NCI-H2196 treated with DMSO at 0.1 percent for 48 hours (cell line): ENCODE data around the gene PAGR1.
"Not testable (repeated sequence)": the region's sequence is repeated elsewhere in the genome, so short reads cannot be mapped to it uniquely, and the experiment has no call there.

Experiments
- DNase-seq: peaks from one replicate; lab custom pipeline; 2025; ENCODE audit not compliant: unreplicated experiment; lab: John Stamatoyannopoulos, UW

PAGR1 gene

DNA sequence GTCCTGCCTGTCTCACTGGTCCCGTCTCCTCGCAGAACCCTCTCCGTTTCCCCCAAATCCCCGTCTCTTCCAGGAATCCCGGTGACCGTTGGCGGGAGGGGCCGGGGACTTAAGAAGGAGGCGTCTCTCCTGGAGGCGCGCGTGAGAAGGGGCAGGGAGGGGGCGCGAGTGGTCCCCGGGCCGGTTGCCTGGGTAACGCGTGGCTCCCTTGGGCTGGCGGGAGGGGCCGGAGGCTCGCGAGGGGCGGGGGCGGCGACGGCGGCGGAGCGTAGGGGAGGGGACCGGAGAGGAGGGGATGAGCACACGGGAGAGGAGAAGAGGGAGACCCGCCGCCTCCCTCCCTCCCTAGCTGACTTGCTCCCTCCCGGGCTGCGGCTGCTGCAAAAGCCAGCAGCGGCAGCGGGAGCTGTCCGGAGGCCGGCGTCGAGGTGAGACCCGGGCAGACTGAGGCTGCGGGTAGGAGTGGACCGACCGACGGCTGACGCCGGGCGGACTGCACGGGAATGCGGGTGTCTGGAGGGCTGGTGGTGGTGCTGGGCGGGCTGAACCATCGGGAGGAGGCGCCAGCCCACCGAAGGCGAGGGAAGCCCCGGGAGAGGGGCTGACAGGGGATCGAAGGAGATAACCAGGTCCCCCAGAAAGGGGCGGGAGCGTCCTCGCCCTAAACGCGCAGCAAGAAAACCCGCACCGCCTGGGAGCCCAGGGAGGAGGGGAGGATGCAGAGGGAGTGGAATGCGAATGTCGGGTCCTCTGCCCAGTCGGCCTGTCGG is 3.9 kb upstream of the PAGR1 start, which contains the start of gene PRRT2:
PRRT2 (plus strand) TSS at position 298 of the 770 bp plus-strand sequence. CDS start 862 bp downstream, outside the sequence.
- no peak for DNase-seq

DNA sequence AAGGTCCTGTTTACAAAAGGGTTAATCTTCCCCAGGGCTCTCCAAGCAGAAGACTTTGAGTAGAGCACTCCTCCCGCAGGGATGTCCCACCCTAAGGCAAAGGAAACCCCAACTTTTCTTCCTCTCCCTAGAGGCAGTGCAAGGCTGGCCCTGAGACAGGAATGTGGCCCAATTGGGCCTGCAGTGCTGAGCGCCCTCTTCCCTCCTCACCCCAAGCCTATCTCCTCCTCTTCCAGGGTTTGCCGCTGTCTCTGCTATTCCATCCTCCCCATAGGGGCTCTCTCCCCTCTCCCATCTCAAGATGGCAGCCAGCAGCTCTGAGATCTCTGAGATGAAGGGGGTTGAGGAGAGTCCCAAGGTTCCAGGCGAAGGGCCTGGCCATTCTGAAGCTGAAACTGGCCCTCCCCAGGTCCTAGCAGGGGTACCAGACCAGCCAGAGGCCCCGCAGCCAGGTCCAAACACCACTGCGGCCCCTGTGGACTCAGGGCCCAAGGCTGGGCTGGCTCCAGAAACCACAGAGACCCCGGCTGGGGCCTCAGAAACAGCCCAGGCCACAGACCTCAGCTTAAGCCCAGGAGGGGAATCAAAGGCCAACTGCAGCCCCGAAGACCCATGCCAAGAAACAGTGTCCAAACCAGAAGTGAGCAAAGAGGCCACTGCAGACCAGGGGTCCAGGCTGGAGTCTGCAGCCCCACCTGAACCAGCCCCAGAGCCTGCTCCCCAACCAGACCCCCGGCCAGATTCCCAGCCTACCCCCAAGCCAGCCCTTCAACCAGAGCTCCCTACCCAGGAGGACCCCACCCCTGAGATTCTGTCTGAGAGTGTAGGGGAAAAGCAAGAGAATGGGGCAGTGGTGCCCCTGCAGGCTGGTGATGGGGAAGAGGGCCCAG is 3.0 kb upstream of the PAGR1 start:
- DNase-seq = no peak

DNA sequence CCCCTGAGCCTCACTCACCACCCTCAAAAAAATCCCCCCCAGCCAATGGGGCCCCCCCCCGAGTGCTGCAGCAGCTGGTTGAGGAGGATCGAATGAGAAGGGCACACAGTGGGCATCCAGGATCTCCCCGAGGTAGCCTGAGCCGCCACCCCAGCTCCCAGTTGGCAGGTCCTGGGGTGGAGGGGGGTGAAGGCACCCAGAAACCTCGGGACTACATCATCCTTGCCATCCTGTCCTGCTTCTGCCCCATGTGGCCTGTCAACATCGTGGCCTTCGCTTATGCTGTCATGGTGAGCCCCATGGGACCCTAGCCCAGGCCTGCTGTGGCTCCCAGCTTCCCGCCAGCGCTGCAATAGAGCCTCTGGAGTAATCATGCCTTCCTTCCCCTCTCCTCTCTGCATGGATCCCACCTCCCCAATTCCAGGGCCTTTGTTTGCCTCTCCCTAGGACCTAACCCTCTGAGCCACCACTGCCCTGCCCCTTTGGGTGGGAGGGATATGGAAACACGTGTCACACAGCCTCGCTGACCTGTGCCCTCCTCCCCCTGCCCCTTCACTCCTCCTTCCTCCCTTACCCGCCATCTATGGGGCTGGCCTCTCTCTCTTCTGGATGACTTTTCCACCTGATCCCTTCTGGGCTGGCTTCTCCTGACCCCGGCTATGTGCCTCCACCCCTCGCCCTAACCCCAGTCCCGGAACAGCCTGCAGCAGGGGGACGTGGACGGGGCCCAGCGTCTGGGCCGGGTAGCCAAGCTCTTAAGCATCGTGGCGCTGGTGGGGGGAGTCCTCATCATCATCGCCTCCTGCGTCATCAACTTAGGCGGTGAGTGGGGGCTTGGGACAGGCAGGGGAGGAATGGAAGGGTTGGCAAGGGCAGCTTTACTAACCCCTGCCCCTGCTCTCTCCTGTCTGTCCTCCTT is 2.0 kb upstream of the PAGR1 start:
- DNase-seq = no peak

DNA sequence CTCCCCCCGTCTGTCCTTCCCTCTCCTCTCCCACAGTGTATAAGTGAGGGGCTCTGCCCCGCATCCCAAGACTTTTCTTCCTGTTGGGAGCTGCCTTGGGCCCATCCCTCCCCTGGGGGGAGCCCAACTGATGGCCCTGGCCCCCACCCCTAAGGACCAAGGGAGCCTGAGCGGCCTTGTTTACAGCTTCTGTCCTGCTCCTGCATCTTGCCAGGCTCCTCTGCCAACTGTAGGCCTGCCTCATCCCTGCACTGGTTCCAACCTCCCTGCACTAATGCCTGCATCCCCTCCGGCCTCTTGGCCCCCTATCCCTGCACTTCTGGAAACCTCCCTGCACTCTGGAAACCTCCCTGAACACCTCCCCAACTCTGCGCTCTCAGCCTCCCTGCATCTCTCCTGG is 1.4 kb upstream of the PAGR1 start:
- DNase-seq = no peak

DNA sequence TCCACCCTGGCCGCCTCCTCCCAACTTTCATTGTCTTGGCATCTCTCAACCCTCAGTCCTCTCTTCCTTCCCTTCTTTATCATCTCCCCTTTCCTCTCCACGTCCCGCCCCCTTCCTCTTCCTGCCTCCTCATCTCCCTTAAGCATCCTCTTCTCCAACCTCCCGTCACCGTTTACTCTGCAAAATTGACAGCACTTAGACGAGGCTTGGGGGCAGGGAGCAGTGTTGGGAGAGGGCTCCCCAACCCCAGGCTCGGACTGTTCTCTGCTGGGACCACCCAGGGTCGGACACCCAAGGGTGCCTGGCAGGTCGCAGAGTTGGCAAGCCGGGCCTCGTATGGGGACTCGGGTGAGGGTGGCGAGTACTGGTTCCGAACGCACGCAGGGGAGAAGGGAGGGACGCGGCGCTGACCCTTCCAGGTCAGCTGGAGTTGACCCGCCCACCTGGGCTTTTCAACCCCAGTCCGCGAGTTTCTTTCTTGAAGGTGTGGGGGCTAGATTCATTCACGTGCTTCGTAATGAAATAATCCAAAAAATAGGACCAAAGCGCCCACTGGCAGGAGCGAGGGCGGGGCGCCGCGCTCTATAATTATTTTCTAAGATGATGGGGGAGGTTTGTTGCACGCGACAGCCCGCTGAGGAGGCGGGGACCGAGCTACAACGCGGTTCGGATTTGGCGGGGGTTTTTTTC is 775 bp upstream of the PAGR1 start:
- no peak for DNase-seq

DNA sequence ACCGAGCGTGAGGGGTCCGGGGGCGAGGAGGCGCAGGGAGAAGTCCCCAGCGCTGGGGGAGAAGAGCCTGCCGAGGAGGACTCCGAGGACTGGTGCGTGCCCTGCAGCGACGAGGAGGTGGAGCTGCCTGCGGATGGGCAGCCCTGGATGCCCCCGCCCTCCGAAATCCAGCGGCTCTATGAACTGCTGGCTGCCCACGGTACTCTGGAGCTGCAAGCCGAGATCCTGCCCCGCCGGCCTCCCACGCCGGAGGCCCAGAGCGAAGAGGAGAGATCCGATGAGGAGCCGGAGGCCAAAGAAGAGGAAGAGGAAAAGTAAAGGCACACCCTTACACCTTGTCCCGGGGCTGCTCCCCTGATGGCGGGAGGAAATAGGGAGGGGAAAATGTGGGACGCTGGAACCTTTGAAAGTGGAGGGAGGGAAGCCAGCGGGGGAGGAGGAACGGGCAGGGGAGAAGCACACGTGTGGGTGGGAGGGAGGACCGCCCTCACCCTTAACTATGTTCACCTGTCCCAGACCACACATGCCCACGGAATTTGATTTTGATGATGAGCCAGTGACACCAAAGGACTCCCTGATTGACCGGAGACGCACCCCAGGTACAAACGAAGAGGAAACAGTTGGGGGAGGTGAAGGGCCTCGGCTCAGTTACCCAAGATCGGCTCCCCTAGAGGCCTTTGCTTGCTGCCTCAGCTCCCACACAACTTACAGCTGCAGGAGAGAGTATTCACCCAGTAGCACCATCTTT is 916 bp downstream of the PAGR1 start:
- peak; percentile 42 for DNase-seq

DNA sequence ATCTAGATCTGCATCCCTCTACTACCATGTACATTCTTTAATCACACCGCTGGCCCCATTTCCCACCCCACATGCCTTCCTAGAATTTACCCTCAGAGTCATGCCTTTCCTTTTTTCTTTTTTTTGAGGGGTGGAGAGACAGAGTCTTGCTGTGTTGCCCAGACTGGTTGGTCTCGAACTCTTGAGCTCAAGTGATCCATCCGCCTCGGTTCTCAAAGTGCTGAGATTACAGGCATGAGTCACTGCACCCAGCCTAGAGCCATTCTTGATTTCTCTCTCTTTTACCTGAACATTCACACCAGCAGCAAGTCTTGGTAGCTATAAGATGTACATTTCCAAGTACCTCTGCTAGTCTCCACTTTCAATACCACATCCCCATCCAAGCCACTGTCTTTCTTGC is 2.1 kb downstream of the PAGR1 start:
- DNase-seq = no peak

DNA sequence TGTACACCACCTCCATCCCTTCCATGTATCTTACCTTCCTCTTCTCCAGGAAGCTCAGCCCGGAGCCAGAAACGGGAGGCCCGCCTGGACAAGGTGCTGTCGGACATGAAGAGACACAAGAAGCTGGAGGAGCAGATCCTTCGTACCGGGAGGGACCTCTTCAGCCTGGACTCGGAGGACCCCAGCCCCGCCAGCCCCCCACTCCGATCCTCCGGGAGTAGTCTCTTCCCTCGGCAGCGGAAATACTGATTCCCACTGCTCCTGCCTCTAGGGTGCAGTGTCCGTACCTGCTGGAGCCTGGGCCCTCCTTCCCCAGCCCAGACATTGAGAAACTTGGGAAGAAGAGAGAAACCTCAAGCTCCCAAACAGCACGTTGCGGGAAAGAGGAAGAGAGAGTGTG is 3.6 kb downstream of the PAGR1 start:
- no peak for DNase-seq

DNA sequence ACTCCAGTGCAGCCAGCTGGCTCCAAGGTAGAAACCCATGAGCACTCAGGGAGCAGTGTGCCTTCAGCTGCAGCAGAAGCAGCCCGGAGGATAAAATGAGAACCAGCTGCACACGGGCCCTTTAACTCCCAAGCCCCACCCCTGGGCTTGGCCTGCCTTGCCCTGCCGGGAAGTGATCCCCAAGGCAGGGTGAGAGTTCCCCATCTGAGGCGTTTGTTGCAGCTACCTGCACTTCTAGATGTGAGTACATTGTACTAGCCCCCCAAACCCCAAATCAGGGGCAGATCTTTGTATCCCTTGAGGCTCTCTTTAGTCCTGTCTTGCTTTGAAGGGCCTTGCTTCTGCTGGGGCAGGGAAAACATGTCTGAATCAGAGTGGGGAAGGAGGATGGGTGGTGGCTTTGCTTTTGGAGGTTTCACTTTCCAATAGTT is 4.3 kb downstream of the PAGR1 start, which contains the start of gene MVP:
MVP (plus strand) TSS at position 192 of the 431 bp plus-strand sequence. CDS start 10,088 bp downstream, outside the sequence.
- peak; percentile 42 for DNase-seq

DNA sequence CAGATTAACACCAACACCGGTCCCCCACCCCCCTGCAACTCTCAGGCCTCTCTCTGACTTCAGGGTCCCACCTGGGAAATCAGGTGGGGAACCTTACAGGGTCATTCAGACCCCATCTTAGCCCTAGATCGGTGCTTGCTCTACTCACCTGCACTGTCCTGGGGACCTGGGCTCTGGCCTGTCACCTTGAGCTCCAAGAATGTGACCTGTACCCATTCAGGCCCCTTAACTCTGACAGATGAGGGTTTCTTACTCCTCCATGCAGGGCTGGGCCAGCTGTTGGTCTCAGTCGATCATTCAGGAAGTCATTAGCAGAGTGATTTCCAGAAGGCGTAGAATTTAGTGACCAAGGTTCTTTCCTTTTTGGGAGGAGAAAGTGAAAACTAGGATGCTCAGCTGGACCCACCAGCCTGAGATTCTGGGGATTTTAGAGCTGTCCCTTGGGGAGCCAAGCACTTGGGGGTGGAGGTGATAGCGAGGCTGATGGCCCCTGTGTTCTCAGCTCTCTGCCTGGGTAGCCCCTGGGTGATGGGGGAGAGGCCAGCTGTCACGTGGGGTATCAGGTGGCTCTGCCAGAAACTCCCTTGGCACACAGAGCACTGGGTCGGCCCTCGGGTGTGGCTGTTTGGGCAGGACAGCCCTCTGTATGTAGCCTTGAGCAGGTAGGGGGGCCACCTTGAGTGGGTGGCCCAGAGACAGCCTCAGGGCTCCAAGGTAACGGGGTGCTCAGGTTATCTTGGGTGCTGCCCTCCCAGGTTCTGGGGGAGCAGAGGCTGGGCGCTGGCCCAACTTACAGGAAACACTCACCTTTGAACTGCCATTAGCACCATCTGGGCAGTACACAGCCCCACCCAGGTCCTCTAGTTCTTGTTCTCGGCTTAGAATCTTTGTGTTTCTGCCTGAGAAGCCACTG is 5.0 kb downstream of the PAGR1 start:
- no peak for DNase-seq

DNA sequence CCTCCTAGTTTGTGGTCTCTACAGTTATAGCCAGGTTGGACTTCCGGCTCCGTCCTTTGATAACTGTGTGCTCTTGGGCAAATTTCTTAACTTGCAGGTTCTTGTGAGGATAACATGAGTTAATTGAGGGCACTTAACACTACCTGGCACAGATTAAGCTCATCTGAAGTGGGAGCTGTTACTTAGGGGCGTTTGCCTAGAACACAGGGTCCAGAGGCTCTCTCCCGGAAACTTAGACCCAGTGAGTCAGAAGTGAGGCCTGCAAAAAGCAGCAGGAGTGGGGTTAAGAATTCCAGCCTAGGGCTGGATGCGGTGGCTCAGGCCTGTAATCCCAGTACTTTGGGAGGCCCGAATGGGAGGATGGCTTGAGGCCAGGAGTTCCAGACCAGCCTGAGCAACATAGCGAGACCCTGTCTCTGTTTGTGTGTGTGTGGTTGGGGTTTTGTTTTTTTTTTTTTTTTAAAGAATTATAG is 5.7 kb downstream of the PAGR1 start:
- no peak for DNase-seq

DNA sequence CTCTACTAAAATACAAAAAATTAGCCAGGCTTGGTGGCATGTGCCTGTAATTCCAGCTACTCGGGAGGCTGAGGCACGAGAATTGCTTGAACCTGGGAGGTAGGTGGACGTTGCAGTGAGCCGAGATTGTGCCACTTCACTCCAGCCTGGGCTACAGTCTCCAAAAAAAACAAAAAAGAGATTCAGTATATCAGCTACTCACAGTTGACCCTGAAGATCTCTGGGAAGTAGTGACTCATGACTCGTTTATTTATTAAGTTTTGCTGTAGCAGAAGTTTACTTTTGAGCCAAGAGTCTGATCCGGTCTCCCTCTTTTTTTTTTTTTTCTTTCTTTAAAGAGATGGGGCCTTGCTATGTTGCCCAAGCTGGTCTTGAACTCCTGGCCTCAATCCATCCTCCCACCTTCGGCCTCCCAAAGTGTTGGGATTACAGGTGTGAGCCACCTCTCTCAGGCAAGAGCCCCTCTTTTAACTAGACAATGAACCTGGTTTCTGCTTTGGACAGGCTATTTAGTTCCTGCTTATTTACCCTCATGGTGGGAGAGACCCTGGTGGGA is 8.7 kb downstream of the PAGR1 start:
- no peak for DNase-seq

DNA sequence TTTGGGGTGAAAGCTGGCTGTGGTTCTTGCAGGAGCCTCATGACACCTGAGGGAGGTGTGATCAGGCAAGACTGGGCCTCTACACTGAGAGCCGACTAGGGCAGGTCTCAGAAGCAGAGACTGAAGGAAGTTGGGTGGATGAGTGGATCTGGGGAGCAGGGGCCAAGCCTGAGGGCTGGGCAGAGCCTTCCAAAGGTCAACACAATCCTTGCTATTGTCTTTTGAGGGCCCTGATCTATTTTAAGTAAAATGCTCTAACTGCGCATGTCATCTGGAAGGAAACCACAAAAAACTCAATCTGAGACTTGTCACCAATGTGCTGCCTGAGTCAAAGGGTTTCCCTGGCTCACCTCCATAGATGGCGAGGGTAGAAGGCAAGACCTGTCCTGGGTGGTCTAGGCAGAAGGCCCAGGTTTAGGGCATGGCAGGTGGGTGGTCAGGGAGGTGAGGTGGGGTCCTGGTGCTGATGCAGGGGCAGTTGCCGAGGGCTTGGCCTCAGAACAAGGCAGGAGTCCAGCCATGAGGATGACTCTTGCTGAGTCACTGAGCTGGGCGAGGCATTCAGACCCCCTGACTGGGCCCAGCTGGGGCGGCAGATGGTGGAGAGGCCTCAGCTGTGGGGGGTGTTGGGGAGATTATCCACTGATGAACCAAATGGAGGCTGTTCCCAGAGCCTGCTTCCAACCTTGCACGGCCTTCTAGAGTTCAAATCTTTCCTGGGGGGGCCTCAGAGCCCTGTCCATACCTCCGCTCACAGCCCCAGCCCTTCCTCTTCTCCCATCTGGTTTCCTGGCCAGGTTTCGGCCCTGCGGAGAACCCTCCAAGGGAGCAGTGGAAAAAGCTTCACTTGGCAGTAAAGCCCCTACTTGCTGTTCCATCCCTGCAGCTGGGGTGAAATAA is 9.4 kb downstream of the PAGR1 start:
- no peak for DNase-seq

DNA sequence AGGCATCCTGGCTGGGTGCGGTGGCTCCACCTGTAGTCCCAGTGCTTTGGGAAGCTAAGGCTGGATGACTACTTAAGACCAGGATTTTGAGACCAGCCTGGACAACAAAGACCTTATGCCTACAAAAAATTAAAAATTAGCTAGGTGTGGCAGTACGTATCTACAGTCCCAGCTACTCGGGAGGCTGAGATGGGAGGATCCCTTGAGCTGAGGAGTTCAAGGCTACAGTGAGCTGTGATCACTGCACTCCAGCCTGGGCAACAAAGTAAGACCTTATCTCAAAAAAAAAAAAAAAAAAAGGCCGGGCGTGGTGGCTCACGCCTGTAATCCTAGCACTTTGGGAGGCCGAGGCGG is 10.4 kb downstream of the PAGR1 start:
- DNase-seq = no peak

DNA sequence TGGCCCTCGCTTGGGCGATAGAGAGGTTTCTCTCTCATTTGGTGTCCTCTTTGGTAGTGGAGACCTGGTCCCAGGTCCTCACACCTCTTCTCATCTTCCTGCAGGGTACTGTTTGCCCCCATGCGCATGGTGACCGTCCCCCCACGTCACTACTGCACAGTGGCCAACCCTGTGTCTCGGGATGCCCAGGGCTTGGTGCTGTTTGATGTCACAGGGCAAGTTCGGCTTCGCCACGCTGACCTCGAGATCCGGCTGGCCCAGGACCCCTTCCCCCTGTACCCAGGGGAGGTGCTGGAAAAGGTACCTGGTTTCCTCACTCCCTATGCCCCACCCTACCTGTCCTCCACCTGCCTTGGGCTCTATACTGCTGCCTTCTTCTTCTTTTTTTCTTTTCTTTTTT is 14.8 kb downstream of the PAGR1 start:
- no peak for DNase-seq

DNA sequence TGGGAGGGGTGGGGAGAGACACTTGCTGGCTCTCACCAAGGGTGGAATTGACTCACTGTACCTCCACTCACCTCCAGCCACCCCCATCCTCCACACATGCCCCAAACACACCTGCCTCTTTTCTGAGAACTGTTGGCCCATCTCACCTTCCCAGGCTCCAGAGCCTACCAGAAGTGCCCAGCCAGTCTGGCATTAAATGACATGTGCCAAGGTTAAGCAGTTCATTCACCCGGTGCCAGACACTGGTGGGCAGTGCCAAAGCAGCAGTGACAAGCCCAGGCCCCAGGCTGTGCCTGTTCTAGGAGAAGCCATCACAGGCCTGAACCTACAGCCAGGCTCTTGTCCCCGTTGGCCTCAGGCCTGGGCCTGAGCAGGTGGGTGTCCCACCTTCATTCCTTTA is 15.5 kb downstream of the PAGR1 start:
- DNase-seq = no peak

DNA sequence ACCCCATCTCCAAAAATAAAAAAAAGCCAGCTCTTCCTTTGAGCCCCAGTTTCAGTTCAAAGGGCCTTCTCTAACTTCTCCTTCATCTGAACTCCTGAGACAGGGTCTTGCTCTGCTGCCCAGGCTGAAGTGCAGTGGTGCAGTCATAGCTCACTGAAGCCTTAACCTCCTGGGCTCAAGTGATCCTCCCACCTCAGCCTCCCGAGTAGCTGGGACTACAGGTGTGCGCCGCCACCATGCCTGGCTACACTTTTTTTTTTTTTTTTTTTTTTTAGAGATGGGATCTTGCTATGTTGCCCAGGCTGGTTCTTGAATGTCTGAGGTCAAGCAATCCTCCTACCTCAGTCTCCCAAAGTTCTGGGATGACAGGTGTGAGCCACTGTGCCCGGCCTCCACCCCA is 17.3 kb downstream of the PAGR1 start:
- not testable (repeated sequence) for DNase-seq
